PC-9 (cell line): ENCODE measurements around the gene DVL2.

Source experiments
- CTCF ChIP-seq: fragments of 200-600 bp; sonication (generic); conservative IDR thresholded peaks from 2 replicates; pipeline ENCODE4 v1.6.1; 2017; ENCODE audit warnings: mixed run types, antibody characterized with exemption, mild to moderate bottlenecking, moderate library complexity
- EZH2 ChIP-seq: fragments of 200-600 bp; sonication (generic); IDR thresholded peaks from 2 replicates; pipeline ENCODE4 v1.8.0; 2017; ENCODE audit warnings: antibody characterized with exemption, low read depth

GRCh38 chr17:7226721-7227710 is 7.3 kb downstream of the DVL2 start:
- TF ChIP-seq CTCF (no peak), EZH2 (no peak)
